ENCODE measurements around the gene PIK3R3.

The PIK3R3 gene

GRCh38 chr1:46132529-46133180 is at the start of gene PIK3R3:
PIK3R3 (minus strand) TSS chr1:46132629; CDS start chr1:46131952, 677 bp downstream.
- DNase-seq (ENCODE audit: low spot score) = peak; percentile 96

- DNase-seq (ENCODE audit: low spot score) = no peak
Measured at GRCh38 chr1:46181343-46182260, 49.2 kb upstream of the PIK3R3 start.

- peak; percentile 22 for DNase-seq (ENCODE audit: low spot score)
Measured at GRCh38 chr1:46180082-46180616, 47.7 kb upstream of the PIK3R3 start.

DNA sequence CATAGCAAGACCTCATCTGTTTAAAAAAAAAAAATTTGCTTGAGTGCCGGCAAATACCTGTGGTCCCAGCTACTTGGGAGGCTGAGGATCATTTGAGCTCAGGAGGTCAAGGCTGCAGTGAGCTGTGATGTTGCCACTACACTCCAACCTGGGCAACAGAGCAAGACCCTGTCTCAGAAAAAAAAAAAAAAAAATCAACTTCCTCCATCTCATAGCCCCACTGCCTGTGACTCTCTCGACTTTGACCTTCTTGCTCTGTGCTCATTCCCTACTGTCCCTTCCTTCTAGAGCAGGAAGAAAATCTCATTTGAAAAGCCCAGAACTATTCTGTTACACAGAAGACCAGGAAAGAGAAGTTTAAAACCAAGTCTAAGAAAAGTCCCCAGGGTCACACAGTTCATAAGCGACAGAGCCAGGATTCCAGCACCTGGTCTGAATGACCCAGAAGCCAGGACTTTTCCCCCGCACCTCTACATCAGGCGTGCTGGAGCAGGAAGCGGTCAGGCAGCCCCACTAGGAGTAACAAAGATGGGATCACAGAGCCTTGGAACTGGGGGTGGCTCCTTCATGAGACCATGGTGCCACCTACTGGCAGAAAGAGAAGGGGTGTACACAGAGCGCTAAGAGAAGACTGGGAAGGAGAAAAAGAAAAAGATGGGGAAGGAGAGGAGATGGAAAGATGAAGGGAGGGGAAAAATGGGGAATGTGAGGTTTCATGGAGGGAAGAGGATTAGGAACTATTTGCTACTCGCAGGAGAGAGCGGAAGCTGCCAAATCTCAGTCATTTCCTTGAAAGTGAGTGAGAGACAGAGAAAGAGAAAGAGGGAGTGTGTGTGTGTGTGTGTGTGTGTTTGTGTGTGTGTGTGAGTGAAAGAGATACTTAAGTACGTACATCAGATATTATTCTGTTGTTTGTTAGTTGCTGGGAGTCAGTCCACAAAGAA is 47.0 kb upstream of the PIK3R3 start:
- peak; percentile 79 for DNase-seq (ENCODE audit: low spot score)

GRCh38 chr1:46176211-46176865 is 43.9 kb upstream of the PIK3R3 start, which contains the start of gene P3R3URF:
P3R3URF (minus strand) TSS chr1:46176488; CDS start chr1:46176471, 17 bp downstream.
- no peak for DNase-seq (ENCODE audit: low spot score)

DNA sequence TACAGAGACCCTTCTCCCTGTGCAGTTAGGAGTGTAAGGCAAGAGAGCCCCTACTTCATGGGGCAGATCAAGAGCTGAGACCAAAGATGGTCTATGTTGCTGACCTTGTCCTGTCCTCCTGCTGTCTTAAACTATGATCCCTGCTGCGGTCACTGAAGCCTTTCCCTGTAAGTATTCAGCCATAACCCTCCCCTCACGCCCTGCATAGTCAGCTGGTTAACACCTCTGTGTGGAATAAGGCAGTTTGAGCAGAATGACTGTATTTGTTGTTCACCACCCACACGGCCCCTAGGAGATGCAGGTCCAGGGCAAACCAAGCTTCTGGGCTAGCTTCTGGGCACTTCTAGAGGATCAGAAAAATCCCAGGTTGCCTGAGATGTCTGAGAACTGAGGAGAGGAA is 42.8 kb upstream of the PIK3R3 start:
- DNase-seq (ENCODE audit: low spot score) = no peak

DNA sequence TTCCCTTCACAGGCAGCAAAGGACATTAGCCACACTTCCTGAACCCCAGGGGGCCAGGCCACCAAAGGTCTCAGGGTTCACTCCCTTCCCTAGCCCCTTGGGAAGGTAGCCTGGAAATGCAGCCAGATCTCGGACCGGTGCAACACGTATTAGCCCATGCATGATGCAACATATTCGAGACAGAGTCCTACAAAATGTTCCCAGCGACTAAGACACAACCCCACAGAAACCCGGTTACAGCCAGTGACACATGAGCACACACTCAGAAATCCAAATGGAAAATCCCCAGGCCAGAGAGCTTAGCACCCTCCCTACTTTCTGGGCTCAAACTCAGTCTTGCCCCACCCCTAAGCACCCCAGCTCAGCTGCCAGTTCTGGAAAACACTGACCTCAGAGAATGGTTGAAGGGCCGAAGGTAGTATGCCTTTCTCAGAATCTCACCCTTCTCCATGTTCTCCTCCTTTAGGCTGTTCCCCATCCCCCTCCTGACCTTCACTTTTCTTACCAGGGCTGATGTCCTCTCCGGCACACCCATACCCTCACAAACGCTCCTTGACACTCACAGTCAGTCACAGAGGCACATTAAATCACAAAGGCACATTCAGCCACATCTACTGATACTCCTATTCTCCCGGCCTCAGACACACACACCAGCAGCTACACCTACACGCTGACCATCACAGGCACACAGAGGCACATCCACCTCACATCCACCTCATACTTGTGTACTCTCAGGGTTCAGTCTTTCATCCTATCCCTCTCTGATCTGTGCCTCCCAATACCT is 42.2 kb upstream of the PIK3R3 start, which contains the start of gene TSPAN1:
Gene TSPAN1, plus strand, starts transcription at position 640 of the 784 bp plus-strand sequence. CDS start 6,021 bp downstream, outside the sequence.
- DNase-seq (ENCODE audit: low spot score) = no peak

GRCh38 chr1:46173361-46173856 is 41.0 kb upstream of the PIK3R3 start:
- no peak for DNase-seq (ENCODE audit: low spot score)

- no peak for DNase-seq (ENCODE audit: low spot score)
Measured at GRCh38 chr1:46172321-46172720, 39.9 kb upstream of the PIK3R3 start.

DNA sequence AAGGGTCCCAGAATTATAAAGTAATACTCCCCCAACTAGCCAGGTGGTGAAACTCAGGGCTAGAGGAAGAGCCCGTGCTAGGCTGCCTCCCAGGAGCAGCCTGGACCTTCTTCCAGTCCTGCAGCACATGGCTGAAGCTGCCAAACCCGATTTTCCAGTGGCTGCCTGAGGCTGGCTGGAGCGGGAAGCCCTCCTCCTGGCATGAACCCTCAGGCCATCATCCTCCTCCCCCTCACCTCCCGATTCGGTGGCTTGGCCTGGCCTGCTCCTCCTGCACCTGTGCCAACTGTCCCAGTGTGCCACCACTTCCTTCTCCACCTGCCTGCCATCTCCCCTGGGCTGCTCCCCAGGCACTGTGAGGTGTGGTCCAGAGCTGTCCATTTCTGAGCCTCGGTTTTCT is 39.4 kb upstream of the PIK3R3 start:
- DNase-seq (ENCODE audit: low spot score) = no peak

DNA sequence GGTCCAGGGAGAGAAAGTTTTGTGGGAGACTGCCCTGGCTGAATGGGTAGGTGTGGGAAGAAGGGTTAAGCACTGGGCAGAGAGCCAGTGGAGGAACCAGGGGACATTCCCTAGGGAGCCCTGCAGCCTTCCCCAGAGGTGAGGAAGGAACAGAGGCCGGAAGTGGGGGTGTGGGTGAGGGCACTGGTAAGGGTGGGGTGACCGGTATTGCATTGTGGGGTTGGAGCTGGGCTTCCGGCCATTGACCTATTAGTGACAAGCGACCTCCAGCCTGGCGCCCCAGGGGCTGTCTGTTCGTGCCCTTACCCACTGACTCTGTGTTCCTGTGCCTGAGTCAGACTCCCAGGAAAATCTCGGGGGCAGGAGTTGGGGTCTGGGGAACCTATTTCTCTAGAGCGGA is 38.9 kb upstream of the PIK3R3 start:
- no peak for DNase-seq (ENCODE audit: low spot score)

- DNase-seq (ENCODE audit: low spot score) = no peak
Measured at GRCh38 chr1:46169811-46170454, 37.5 kb upstream of the PIK3R3 start.

DNA sequence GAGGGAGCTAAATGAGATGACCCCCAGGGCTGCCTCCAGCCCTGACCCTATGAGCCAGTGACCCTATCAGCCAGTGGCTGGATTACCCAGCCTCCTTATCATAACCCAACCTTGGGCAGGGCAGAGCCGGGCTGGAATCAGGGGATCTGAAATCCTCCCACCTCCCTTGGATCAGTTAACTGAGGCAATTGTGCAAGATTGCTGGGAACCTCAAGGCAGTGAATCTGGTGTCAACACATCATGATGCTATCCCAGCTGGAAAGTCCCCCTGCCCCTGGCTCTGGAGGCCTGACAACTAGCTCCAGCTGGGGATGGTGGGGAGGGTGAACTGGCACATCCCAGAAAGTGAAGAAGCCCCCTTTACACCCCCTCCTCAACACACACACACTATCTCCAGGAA is 36.0 kb upstream of the PIK3R3 start:
- no peak for DNase-seq (ENCODE audit: low spot score)

- no peak for DNase-seq (ENCODE audit: low spot score)
Measured at GRCh38 chr1:46166521-46167462, 34.4 kb upstream of the PIK3R3 start.

DNA sequence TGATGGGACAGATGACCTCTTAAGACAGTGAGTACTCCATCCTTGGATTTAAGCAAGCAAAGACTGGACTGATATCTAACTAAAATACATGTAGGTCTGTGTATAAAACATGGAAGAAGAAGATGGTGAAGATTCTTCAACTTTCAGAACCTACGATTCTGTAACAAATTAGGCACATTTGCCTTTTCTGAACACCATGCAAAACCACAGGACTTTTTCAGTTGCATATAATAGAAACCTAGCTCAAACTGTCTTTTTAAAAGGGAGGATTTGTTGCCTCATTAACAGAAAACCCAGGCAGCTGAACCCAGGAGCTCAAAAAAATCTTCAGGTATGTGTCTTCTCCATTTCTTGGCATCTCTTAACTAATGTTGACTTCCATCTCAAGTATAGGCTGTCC is 27.8 kb upstream of the PIK3R3 start:
- DNase-seq (ENCODE audit: low spot score) = no peak

- no peak for DNase-seq (ENCODE audit: low spot score)
Measured at GRCh38 chr1:46159516-46159915, 27.1 kb upstream of the PIK3R3 start.

- DNase-seq (ENCODE audit: low spot score) = peak; percentile 27
Measured at GRCh38 chr1:46158312-46159281, 26.2 kb upstream of the PIK3R3 start.

Measured in hematopoietic multipotent progenitor cell treated with erythropoietin and hydrocortisone succinate and interleukin-3 and kit ligand, for 15 days (in vitro differentiated cells).